T-helper 2 cell treated with Interferon-gamma antibody and Interleukin-4, amounts not matched to agents 5 μg/mL and 100 μg/mL, for 36 hours (primary cell): ENCODE measurements around the gene MMP17.

Experiments
- DNase-seq: peaks from one replicate; pipeline ENCODE4 v3.0.0; 2021; ENCODE audit warnings: low spot score
- H3K27ac Mint-ChIP-seq: one replicate; pipeline ENCODE4 v1.8.0; 2021; ENCODE audit warnings: mild to moderate bottlenecking, mixed read lengths
- H3K27me3 Mint-ChIP-seq: one replicate; pipeline ENCODE4 v1.8.0; 2021; ENCODE audit warnings: low read depth, mixed read lengths
- H3K36me3 Mint-ChIP-seq: one replicate; pipeline ENCODE4 v1.8.0; 2021; ENCODE audit warnings: low read depth, mixed read lengths
- H3K4me1 Mint-ChIP-seq: one replicate; pipeline ENCODE4 v1.8.0; 2021; ENCODE audit warnings: low read depth, mixed read lengths
- H3K4me3 Mint-ChIP-seq: one replicate; pipeline ENCODE4 v1.8.0; 2022; ENCODE audit warnings: mild to moderate bottlenecking, moderate library complexity, mixed read lengths
- H3K9me3 Mint-ChIP-seq: one replicate; pipeline ENCODE4 v1.8.0; 2021; ENCODE audit warnings: mixed read lengths

MMP17 gene

GRCh38 chr12:131827961-131828534 lies at the start of gene MMP17:
Gene MMP17 (plus strand): TSS chr12:131828393. CDS start chr12:131828495, 102 bp downstream.
- H3K4me3 Mint-ChIP-seq: peak within 1 kb of the TSS; percentile 38

DNA sequence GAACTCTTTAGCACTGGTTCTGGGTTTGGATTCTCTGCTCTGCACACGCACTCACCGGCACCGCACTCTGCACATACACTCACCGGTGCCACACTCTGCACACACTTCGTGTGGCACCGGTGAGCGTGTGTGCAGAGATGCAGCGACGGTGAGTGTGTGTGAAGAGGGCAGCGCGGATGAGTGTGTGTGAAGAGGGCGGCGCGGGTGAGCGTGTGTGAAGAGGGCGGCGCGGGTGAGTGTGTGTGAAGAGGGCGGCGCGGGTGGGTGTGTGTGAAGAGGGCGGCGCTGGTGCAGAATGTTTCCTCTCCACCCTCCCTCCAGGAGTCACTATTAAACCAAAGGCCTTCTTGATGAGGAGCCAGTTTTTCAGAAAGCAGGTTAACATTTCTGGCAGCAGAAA lies 49.2 kb upstream of the MMP17 start:
- no peak for DNase-seq
- H3K27ac Mint-ChIP-seq: no peak overlapping the region

More at GRCh38 chr12:131827961-131828534, at the start of gene MMP17:
- H3K9me3 Mint-ChIP-seq: no peaks in the 10 kb centered on the region
- H3K27ac Mint-ChIP-seq: no peak within 1 kb of the TSS
- H3K4me1 Mint-ChIP-seq: no peaks in the 10 kb centered on the region
- H3K36me3 Mint-ChIP-seq: no peaks in the 10 kb centered on the region
- peaks cover 43% of the 10 kb centered on the region for H3K27me3 Mint-ChIP-seq
- peak; percentile 31 for DNase-seq

GRCh38 chr12:131782061-131782460 lies 46.1 kb upstream of the MMP17 start:
- Mint-ChIP-seq H3K9me3 (no peaks in the 10 kb centered on the region), H3K36me3 (peaks cover 32% of the 10 kb centered on the region), H3K4me1 (no peaks in the 10 kb centered on the region), H3K27me3 (no peaks in the 10 kb centered on the region), H3K27ac (no peak overlapping the region), H3K4me3 (no peak overlapping the region)
- DNase-seq: no peak

More for the DNA sequence above, 49.2 kb upstream of the MMP17 start:
- Mint-ChIP-seq H3K36me3 (peaks cover 34% of the 10 kb centered on the region), H3K9me3 (no peaks in the 10 kb centered on the region), H3K27me3 (no peaks in the 10 kb centered on the region), H3K4me3 (no peak overlapping the region), H3K4me1 (peaks cover 4% of the 10 kb centered on the region)

DNA sequence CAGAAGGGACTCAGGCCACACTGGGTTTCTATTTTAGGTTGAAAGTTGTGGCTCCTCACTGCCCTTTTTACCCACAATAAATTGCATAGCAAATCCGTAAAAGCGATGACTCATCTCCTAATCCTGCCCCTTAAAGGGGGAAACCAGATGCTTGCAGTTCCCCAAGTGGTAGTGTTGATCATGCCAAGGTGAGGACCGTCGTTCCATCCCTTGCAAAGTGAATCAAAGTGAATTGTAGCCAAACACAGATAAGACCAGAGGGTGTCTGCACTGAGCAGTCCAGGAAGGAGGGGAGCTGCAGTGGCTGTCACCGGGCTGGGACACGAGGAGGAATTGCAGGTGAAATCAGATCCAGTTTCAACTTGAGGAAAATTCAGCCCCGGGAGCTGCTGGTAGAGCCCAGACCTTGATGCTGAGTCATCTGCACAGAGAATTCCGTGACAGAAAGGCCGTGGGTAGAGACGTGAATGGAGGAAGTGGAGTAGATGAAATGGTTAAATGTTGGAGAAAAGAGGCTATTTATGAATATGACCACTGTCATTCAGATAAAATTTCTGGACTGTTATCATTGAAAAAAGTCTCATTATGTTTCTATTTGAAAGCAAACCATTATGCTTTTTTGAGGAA lies 44.2 kb upstream of the MMP17 start:
- H3K36me3 Mint-ChIP-seq: peaks cover 23% of the 10 kb centered on the region
- no peak for DNase-seq
- no peaks in the 10 kb centered on the region for H3K27me3 Mint-ChIP-seq
- H3K9me3 Mint-ChIP-seq: no peaks in the 10 kb centered on the region
- H3K4me1 Mint-ChIP-seq: no peaks in the 10 kb centered on the region
- H3K27ac Mint-ChIP-seq: peak overlapping the region; percentile 15
- H3K4me3 Mint-ChIP-seq: no peak overlapping the region

GRCh38 chr12:131784909-131785762 lies 43.1 kb upstream of the MMP17 start:
- Mint-ChIP-seq H3K36me3 (peaks cover 29% of the 10 kb centered on the region), H3K4me3 (no peak overlapping the region), H3K27me3 (no peaks in the 10 kb centered on the region), H3K27ac (no peak overlapping the region), H3K9me3 (no peaks in the 10 kb centered on the region), H3K4me1 (no peaks in the 10 kb centered on the region)
- no peak for DNase-seq

GRCh38 chr12:131785763-131786330 lies 42.3 kb upstream of the MMP17 start:
- Mint-ChIP-seq H3K36me3 (peaks cover 32% of the 10 kb centered on the region), H3K27ac (no peak overlapping the region)

DNA sequence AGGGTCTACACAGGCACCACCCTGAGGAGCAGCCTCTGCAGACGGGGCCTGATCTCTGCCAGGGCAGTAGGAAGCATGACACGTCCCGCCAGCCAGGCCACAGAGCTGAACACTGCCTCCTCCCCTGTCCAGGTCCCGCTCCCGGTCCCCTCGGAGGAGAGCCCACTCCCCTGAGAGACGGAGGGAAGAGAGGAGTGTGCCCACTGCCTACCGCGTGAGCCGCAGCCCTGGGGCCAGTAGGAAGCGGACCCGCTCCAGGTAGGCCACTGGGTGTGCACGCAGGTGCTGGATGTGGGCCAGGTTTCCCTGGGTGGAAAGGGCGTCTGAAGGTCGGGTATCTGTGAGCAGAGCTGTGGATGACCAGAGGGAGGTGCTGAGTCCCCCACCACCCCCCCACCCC lies 41.9 kb upstream of the MMP17 start:
- H3K36me3 Mint-ChIP-seq: peaks cover 33% of the 10 kb centered on the region
- no peaks in the 10 kb centered on the region for H3K27me3 Mint-ChIP-seq
- no peak overlapping the region for H3K4me3 Mint-ChIP-seq
- no peaks in the 10 kb centered on the region for H3K4me1 Mint-ChIP-seq
- H3K27ac Mint-ChIP-seq: no peak overlapping the region
- DNase-seq: no peak
- no peaks in the 10 kb centered on the region for H3K9me3 Mint-ChIP-seq

More at GRCh38 chr12:131785763-131786330, 42.3 kb upstream of the MMP17 start:
- no peaks in the 10 kb centered on the region for H3K9me3 Mint-ChIP-seq
- no peaks in the 10 kb centered on the region for H3K27me3 Mint-ChIP-seq
- no peak for DNase-seq
- H3K4me3 Mint-ChIP-seq: no peak overlapping the region
- H3K4me1 Mint-ChIP-seq: no peaks in the 10 kb centered on the region

DNA sequence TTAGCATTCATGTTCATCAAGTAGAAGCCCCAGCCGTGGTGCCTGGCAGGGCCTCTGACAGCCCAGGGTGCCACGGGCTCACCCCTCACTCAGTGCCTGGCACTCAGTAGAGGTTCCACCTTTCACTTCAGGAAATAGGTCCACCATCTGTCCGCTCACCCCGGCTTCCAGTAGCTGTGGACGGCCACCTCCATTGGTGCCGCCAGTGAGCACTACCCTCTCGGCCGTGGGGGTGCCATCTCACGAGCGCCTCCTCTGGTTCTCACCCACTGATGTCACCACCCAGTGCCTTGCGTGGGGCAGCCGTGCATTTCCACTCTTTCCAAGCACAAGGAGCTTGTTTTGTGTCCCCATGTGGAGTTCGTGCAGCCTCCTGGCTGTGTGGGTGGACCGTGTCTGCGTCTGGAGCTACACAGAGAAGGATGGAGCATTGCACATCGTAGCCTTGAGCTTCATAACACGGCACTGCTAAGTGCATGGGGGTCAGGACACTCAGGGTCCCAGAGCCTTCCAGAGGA lies 41.0 kb upstream of the MMP17 start:
- H3K4me3 Mint-ChIP-seq: no peak overlapping the region
- no peak overlapping the region for H3K27ac Mint-ChIP-seq
- H3K9me3 Mint-ChIP-seq: no peaks in the 10 kb centered on the region
- peaks cover 35% of the 10 kb centered on the region for H3K36me3 Mint-ChIP-seq
- DNase-seq: no peak
- H3K27me3 Mint-ChIP-seq: no peaks in the 10 kb centered on the region
- H3K4me1 Mint-ChIP-seq: no peaks in the 10 kb centered on the region

DNA sequence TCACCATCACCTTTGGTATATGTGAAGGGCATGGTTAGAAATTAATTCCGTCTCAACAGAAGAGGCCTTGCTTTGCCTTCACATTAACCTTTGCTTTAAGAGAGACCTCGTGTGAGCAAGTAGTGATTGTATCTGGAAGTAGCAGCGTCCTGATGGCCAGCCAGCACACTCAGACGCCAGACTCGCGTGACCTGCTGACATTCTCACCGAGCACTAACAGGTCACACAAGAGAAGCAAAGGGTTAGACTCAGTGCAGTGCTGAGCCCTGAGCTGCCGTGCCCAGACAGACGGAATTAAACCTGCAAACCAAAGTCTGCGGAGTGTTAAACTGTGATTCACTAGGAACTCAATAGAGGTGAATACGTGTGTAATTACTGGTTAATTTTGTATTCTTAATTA lies 40.1 kb upstream of the MMP17 start:
- Mint-ChIP-seq H3K27me3 (no peaks in the 10 kb centered on the region), H3K9me3 (no peaks in the 10 kb centered on the region), H3K4me3 (no peak overlapping the region), H3K36me3 (peaks cover 35% of the 10 kb centered on the region), H3K27ac (no peak overlapping the region), H3K4me1 (no peaks in the 10 kb centered on the region)
- no peak for DNase-seq

DNA sequence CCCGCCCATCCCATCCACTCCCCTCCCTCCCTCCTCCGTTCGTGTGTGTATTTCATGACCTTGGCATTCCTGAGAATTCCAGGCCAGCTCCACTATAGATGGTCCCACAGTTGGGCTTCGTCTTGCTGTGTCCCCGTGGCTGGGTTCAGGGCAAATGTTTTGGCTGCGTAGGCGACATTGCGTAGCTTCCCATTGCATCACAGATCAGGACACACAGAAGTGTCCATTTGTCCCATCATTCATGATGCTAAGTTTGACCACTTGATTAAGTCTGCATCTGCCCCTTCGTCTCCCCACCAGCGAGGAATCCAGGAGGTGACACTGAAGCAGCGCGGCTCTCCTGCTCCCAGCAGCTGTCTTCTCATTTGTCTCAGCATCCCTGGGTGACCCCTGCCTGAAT lies 38.6 kb upstream of the MMP17 start:
- Mint-ChIP-seq H3K9me3 (no peaks in the 10 kb centered on the region), H3K27me3 (no peaks in the 10 kb centered on the region), H3K4me1 (no peaks in the 10 kb centered on the region), H3K4me3 (no peak overlapping the region), H3K36me3 (peaks cover 37% of the 10 kb centered on the region), H3K27ac (no peak overlapping the region)
- no peak for DNase-seq

GRCh38 chr12:131793243-131794022 lies 34.8 kb upstream of the MMP17 start:
- Mint-ChIP-seq H3K4me1 (no peaks in the 10 kb centered on the region), H3K4me3 (no peak overlapping the region), H3K9me3 (no peaks in the 10 kb centered on the region), H3K36me3 (peaks cover 32% of the 10 kb centered on the region), H3K27me3 (no peaks in the 10 kb centered on the region), H3K27ac (no peak overlapping the region)
- no peak for DNase-seq

DNA sequence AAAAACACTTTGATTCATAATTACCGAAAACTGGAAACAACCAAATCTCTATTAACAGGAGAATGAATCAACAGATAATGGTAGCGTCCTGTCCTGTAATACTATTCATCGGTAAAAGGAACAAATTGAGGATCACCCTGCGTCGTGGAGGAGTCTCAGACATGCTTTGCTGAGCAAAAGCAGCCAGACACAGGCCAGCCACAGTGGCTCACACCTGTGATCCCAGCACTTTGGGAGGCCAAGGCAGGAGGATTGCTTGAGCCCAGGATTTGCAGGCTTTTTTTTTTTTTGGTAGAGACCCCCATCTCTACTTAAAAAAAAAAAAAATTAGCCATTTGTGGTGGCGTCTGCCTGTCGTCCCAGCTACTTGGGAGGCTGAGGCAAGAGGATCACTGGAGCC lies 34.1 kb upstream of the MMP17 start:
- DNase-seq: no peak
- Mint-ChIP-seq H3K36me3 (peaks cover 36% of the 10 kb centered on the region), H3K4me3 (no peak overlapping the region), H3K9me3 (no peaks in the 10 kb centered on the region), H3K27me3 (no peaks in the 10 kb centered on the region), H3K4me1 (no peaks in the 10 kb centered on the region), H3K27ac (no peak overlapping the region)

GRCh38 chr12:131794573-131794972 lies 33.6 kb upstream of the MMP17 start:
- Mint-ChIP-seq H3K4me3 (no peak overlapping the region), H3K27me3 (no peaks in the 10 kb centered on the region), H3K27ac (no peak overlapping the region), H3K36me3 (peaks cover 38% of the 10 kb centered on the region), H3K9me3 (no peaks in the 10 kb centered on the region), H3K4me1 (no peaks in the 10 kb centered on the region)
- no peak for DNase-seq
